ENCODE results near the gene AMIGO2.

- TF ChIP-seq EGR1 (IDR thresholded peaks at IDR 0.05; ENCODE audit: low read depth) = no peak
- TF ChIP-seq POLR2A (IDR thresholded peaks at IDR 0.05; ENCODE audit: borderline replicate concordance, extremely low read depth, insufficient read depth, insufficient read length) = no peak
- no peak for TF ChIP-seq CTCF (IDR thresholded peaks at IDR 0.05 in 2 of 3, conservative IDR thresholded peaks at IDR 0.05 in 1 of 3; ENCODE audit: borderline replicate concordance in 1 of 3, insufficient read depth in 1 of 3, low read depth in 2 of 3, low read length in 2 of 3)
- no peak for TF ChIP-seq YY1 (IDR thresholded peaks at IDR 0.05; ENCODE audit: extremely low read depth, insufficient replicate concordance, low read depth, low read length)
- no peak for TF ChIP-seq JUND (IDR thresholded peaks at IDR 0.05)
- TF ChIP-seq POLR2AphosphoS5 (IDR thresholded peaks at IDR 0.05; ENCODE audit: low read depth, low read length) = no peak
- no peak for TF ChIP-seq SP1 (IDR thresholded peaks at IDR 0.05; ENCODE audit: low read depth)
Observed at GRCh38 chr12:47123730-47124129, 44.0 kb upstream of the AMIGO2 start.
